Embryonic facial prominence (tissue), 1 donor: Measurements from ENCODE around the gene PTTG2.

Experiments
- DNase-seq: peaks from one replicate; pipeline ENCODE4 v3.0.0-alpha.2; 2016; ENCODE audit errors: extremely low spot score

The PTTG2 gene

GRCh38 chr4:38008571-38009021 is 48.4 kb downstream of the PTTG2 start:
- no peak for DNase-seq

DNA sequence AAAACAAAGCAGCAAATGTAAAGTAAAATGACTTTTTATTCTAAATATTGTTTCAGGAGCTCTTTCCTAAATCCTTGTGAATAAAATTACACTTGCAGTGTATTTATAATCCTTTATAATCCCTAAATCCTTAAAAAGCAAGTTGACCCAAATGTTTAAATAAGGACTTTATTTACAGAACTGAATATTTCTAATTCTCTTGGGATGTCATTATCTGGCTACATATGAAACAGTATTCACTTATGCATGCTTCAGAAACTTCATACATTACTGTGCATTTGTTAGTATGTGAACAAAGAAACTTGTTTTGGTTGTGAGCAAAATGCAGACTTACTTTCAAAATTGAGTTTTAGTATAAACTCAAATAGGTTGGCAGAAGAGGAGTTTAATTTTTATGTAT is 49.2 kb downstream of the PTTG2 start:
- DNase-seq, result no peak

- no peak for DNase-seq
These were observed 49.8 kb downstream of the PTTG2 start for GRCh38 chr4:38009949-38010348.
